ENCODE measurements around the gene ANTXR1. TPM values are rescaled to one million over a fixed set of nuclear protein-coding genes. Genes with fewer than 3 reads are reported as not detected.

Gene ANTXR1
- total and polyA plus RNA-seq, 2 of the 8 experiments (the other 6 are each of a cell fraction or from before 2014, with no cell fraction given) = 15.8 to 44.3 TPM

DNA sequence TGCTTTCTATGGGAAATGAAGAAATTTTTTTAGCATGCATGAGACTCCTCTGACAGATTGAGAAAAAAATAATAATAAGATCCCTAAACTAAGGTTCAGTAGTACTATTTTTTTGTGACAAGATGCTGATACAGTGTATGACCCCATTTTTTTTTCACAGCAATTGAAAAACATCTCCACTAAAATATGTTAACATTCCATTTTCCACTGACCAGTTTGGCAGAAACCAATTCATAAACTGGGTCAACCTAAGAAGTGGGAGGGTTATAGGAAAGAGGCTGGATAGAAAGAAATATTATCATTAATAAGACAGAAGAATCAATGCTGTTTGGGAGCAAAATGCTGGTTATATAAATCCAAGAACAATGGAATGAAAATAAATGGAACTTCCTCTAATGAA is 182.7 kb downstream of the ANTXR1 start:
- no peak overlapping the region for H3K27ac ChIP-seq (ENCODE audit: low read depth, low read length)
- CTCF ChIA-PET (ENCODE audit: partially characterized antibody) = interaction anchor here (3.9 kb wide), 1 partner anchor 111 kb away, joined by 12 read pairs; no protein-coding TSS in a partner anchor

More for the DNA sequence above, 182.7 kb downstream of the ANTXR1 start:
- H3K23me2 ChIP-seq (ENCODE audit: low read depth, low read length) = no peaks in the 10 kb centered on the region
- H4K5ac ChIP-seq (ENCODE audit: insufficient read length, low read depth, low read length) = no peak overlapping the region
- H2BK12ac ChIP-seq (ENCODE audit: low read depth, low read length) = no peak overlapping the region
- no peaks in the 10 kb centered on the region for H4K20me1 ChIP-seq (replicated peaks in 1 of 2; ENCODE audit: control insufficient read depth in 1 of 2, insufficient read depth in 2 of 2, low read length in 2 of 2)
- FAIRE-seq (no peak), DNase-seq (ENCODE audit: low read depth in 1 of 2, low spot score in 2 of 2) (no peak)
- H3K9me3 ChIP-seq (ENCODE audit: insufficient read depth in 2 of 2, low read depth in 1 of 2, low read length in 1 of 2) = no peaks in the 10 kb centered on the region
- no peak overlapping the region for H3K23ac ChIP-seq (ENCODE audit: insufficient read length)
- POLR2A ChIA-PET (ENCODE audit: partially characterized antibody) = no interaction called here
- no peak overlapping the region for H2BK15ac ChIP-seq (ENCODE audit: low read length)
- no peak overlapping the region for H3K4me3 ChIP-seq (ENCODE audit: extremely low read depth in 1 of 4, insufficient read depth in 2 of 4, low read depth in 3 of 4, low read length in 4 of 4)
- H3K79me2 ChIP-seq (ENCODE audit: control insufficient read depth in 1 of 2, insufficient read depth in 2 of 2, low read length in 2 of 2) = no peaks in the 10 kb centered on the region
- TF ChIP-seq SIN3A (conservative IDR thresholded peaks at IDR 0.05 in 1 of 2, IDR thresholded peaks at IDR 0.05 in 1 of 2; ENCODE audit: low read depth in 1 of 2, low read length in 2 of 2) (no peak), POLR2AphosphoS5 (IDR thresholded peaks at IDR 0.05; ENCODE audit: low read depth, low read length) (no peak), EZH2 (IDR thresholded peaks at IDR 0.05; ENCODE audit: low read depth, low read length, severe bottlenecking) (no peak), CBX5 (IDR thresholded peaks at IDR 0.05; ENCODE audit: low read depth, low read length) (no peak), BRCA1 (IDR thresholded peaks at IDR 0.05; ENCODE audit: low read depth, low read length) (no peak), CHD1 (IDR thresholded peaks at IDR 0.05; ENCODE audit: low read depth, low read length) (no peak), SP1 (IDR thresholded peaks at IDR 0.05; ENCODE audit: low read depth, low read length) (no peak), RXRA (IDR thresholded peaks at IDR 0.05; ENCODE audit: insufficient read depth, low read depth, low read length) (no peak), CHD2 (IDR thresholded peaks at IDR 0.05; ENCODE audit: low read length) (no peak), JUND (IDR thresholded peaks at IDR 0.05; ENCODE audit: low read length) (no peak), SRF (IDR thresholded peaks at IDR 0.05; ENCODE audit: low read depth, low read length) (no peak), MAFK (IDR thresholded peaks at IDR 0.05; ENCODE audit: low read depth, low read length) (no peak)
- H3K4ac ChIP-seq (replicated peaks; ENCODE audit: insufficient read length, low read depth, low read length) = no peak overlapping the region
- no peak overlapping the region for H3K9ac ChIP-seq (replicated peaks in 1 of 4; ENCODE audit: extremely low read depth in 1 of 4, low read depth in 3 of 4, low read length in 3 of 4)
- H2AK5ac ChIP-seq (ENCODE audit: low read depth, low read length) = no peak overlapping the region
- no peak overlapping the region for H4K8ac ChIP-seq (ENCODE audit: extremely low read depth, insufficient read depth, low read length)
- H3K14ac ChIP-seq (ENCODE audit: insufficient read length) = no peak overlapping the region
- H2BK120ac ChIP-seq (replicated peaks; ENCODE audit: low read depth, low read length) = no peak overlapping the region
- H2BK20ac ChIP-seq (ENCODE audit: low read length) = no peak overlapping the region
- no peak overlapping the region for H4K91ac ChIP-seq (replicated peaks; ENCODE audit: insufficient read length, low read length)
- H2BK5ac ChIP-seq (ENCODE audit: low read depth, low read length) = no peak overlapping the region
- no peak overlapping the region for H3K56ac ChIP-seq (replicated peaks; ENCODE audit: insufficient read length, low read depth, low read length)
- no peaks in the 10 kb centered on the region for H3K27me3 ChIP-seq (replicated peaks in 1 of 4; ENCODE audit: control insufficient read depth in 3 of 4, extremely low read depth in 1 of 4, insufficient read depth in 3 of 4, low read length in 3 of 4)
- H3K4me2 ChIP-seq (ENCODE audit: insufficient read depth in 1 of 2, low read depth in 2 of 2, low read length in 2 of 2) = no peak overlapping the region
- no peaks in the 10 kb centered on the region for H3K79me1 ChIP-seq (ENCODE audit: low read depth, low read length)
- no peaks in the 10 kb centered on the region; a peak in 1 of 8 replicates for H3K36me3 ChIP-seq (ENCODE audit: control insufficient read depth in 2 of 4, insufficient read depth in 4 of 4, low read length in 3 of 4)
- H3K4me1 ChIP-seq (replicated peaks in 1 of 4; ENCODE audit: control insufficient read depth in 3 of 4, insufficient read depth in 4 of 4, low read length in 3 of 4) = peaks cover 0 to 1% (median 0%) of the 10 kb centered on the region in 4 experiments; a peak in 3 of 7 replicates
- H2AFZ ChIP-seq (ENCODE audit: low read length) = no peak overlapping the region
- no peak overlapping the region for H3K18ac ChIP-seq (ENCODE audit: extremely low read depth, low read length)

All from H1 (cell line).